Measurements from ENCODE around the gene ODAD4. TPM values are rescaled to one million over a fixed set of nuclear protein-coding genes. Genes with fewer than 3 reads are reported as not detected.

Gene ODAD4
- total RNA-seq, result 0.70 to 0.99 TPM (median 0.77 TPM) in 3 replicates
- long read RNA-seq, partial matches to known transcripts, result 0 of 1 reads
- long read RNA-seq, other reads (novel, unspliced or antisense), result 0 of 1 reads

- no peaks in the 10 kb centered on the region for H3K9me3 Mint-ChIP-seq (ENCODE audit: low read depth)
- DNase-seq (ENCODE audit: low spot score), result peak; percentile 98
- H3K27me3 Mint-ChIP-seq (ENCODE audit: low read depth), result no peaks in the 10 kb centered on the region
- peaks cover 23% of the 10 kb centered on the region for H3K4me1 Mint-ChIP-seq (ENCODE audit: low read depth)
- H3K36me3 Mint-ChIP-seq (ENCODE audit: low read depth), result no peaks in the 10 kb centered on the region
- peak; percentile 74 for TF ChIP-seq CTCF (IDR thresholded peaks at IDR 0.05)
- H3K4me3 Mint-ChIP-seq (ENCODE audit: unreplicated experiment), result peak within 1 kb of the TSS; percentile 88
- H3K27ac Mint-ChIP-seq (ENCODE audit: unreplicated experiment), result peak within 1 kb of the TSS; percentile 97
These were observed at the start of gene ODAD4 for GRCh38 chr17:41930009-41930832. TSS of gene ODAD4 (plus strand) at chr17:41930617. CDS start at chr17:41930724, 107 bp downstream.

- Mint-ChIP-seq H3K4me3 (ENCODE audit: unreplicated experiment) (no peak overlapping the region), H3K9me3 (ENCODE audit: low read depth) (no peaks in the 10 kb centered on the region), H3K36me3 (ENCODE audit: low read depth) (peaks cover 45% of the 10 kb centered on the region), H3K27ac (ENCODE audit: unreplicated experiment) (no peak overlapping the region), H3K27me3 (ENCODE audit: low read depth) (no peaks in the 10 kb centered on the region), H3K4me1 (ENCODE audit: low read depth) (no peaks in the 10 kb centered on the region)
- TF ChIP-seq CTCF (IDR thresholded peaks at IDR 0.05), result no peak
- no peak for DNase-seq (ENCODE audit: low spot score)
These were observed 47.7 kb upstream of the ODAD4 start for GRCh38 chr17:41882756-41883155.

GRCh38 chr17:41885733-41886132 lies 44.7 kb upstream of the ODAD4 start:
- no peak for DNase-seq (ENCODE audit: low spot score)
- no peaks in the 10 kb centered on the region for H3K9me3 Mint-ChIP-seq (ENCODE audit: low read depth)

GRCh38 chr17:41888332-41888965 lies 42.0 kb upstream of the ODAD4 start:
- Mint-ChIP-seq H3K27ac (ENCODE audit: unreplicated experiment) (no peak overlapping the region), H3K4me3 (ENCODE audit: unreplicated experiment) (no peak overlapping the region), H3K27me3 (ENCODE audit: low read depth) (no peaks in the 10 kb centered on the region), H3K9me3 (ENCODE audit: low read depth) (no peaks in the 10 kb centered on the region), H3K36me3 (ENCODE audit: low read depth) (peaks cover 43% of the 10 kb centered on the region), H3K4me1 (ENCODE audit: low read depth) (no peaks in the 10 kb centered on the region)
- TF ChIP-seq CTCF (IDR thresholded peaks at IDR 0.05), result no peak
- no peak for DNase-seq (ENCODE audit: low spot score)

More at GRCh38 chr17:41885733-41886132, 44.7 kb upstream of the ODAD4 start:
- peak; percentile 51 for TF ChIP-seq CTCF (IDR thresholded peaks at IDR 0.05)
- no peak overlapping the region for H3K4me3 Mint-ChIP-seq (ENCODE audit: unreplicated experiment)
- no peaks in the 10 kb centered on the region for H3K27me3 Mint-ChIP-seq (ENCODE audit: low read depth)
- no peak overlapping the region for H3K27ac Mint-ChIP-seq (ENCODE audit: unreplicated experiment)
- H3K4me1 Mint-ChIP-seq (ENCODE audit: low read depth), result no peaks in the 10 kb centered on the region
- H3K36me3 Mint-ChIP-seq (ENCODE audit: low read depth), result peaks cover 41% of the 10 kb centered on the region
